ENCODE measurements around the gene CLPTM1. TPM values are rescaled to one million over a fixed set of nuclear protein-coding genes. Genes with fewer than 3 reads are reported as not detected.

Gene CLPTM1
- total and polyA plus RNA-seq, 2 donors (not counting 3 experiments of a cell fraction or from before 2014, with no cell fraction given), result 108 to 176 TPM

DNA sequence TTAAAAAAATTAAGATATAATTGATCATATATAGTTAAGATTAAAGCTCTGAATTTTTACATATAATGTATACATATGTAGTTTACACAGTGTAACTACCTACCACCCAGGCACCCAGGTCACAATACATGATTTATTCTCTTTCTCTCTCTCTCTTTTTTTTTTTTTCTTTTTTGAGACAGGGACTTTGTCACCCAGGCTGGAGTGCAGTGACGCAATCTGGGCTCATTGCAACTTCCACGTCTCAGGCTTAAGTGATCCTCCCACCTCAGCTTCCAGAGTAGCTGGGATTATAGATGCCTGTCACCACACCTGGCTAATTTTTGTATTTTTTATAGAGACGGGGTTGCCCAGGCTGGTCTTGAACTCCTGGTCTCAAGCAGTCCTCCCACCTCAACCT is 64.9 kb downstream of the CLPTM1 start:
- no peaks in the 10 kb centered on the region for H3K9me1 ChIP-seq (replicated peaks; ENCODE audit: control insufficient read depth, extremely low read depth, insufficient read depth, low read length)
- BruUV-seq (replicated peaks), result no TSS peak
- H3K9ac ChIP-seq (replicated peaks; ENCODE audit: extremely low read depth, insufficient read depth, low read length), result no peak overlapping the region
- dilution Hi-C loops (cut with MboI; ENCODE audit: extremely low pct_ligation_motif_present, low sequenced_read_pairs), result no loop called here
- no peak overlapping the region for H3K27ac ChIP-seq (ENCODE audit: insufficient read depth, low read depth, low read length)
- no peaks in the 10 kb centered on the region for H3K36me3 ChIP-seq (ENCODE audit: control insufficient read depth in 2 of 2, extremely low read depth in 1 of 2, insufficient read depth in 2 of 2, low read length in 2 of 2)
- H3K79me2 ChIP-seq (ENCODE audit: control insufficient read depth, insufficient read depth, low read length), result no peaks in the 10 kb centered on the region
- intact Hi-C loops (cut with micrococcal nuclease), result no loop called here
- H3K4me3 ChIP-seq (replicated peaks in 1 of 3; ENCODE audit: insufficient read depth in 1 of 3, low read depth in 1 of 3, low read length in 3 of 3), result no peak overlapping the region
- H3K4me2 ChIP-seq (ENCODE audit: insufficient read depth, low read length), result no peak overlapping the region
- H4K20me1 ChIP-seq (replicated peaks; ENCODE audit: control insufficient read depth, extremely low read depth, insufficient read depth, low read length), result no peaks in the 10 kb centered on the region
- no peak for FAIRE-seq
- CTCF ChIA-PET, result interaction anchor here (1.2 kb wide), 1 partner anchor 20 kb away, joined by 4 read pairs; no protein-coding TSS in a partner anchor
- no peak overlapping the region for H2AFZ ChIP-seq (ENCODE audit: low read depth, low read length)
- no peak for DNase-seq (ENCODE audit: low read depth, low spot score)
- H3K4me1 ChIP-seq (ENCODE audit: control insufficient read depth, extremely low read depth, insufficient read depth, low read length), result no peaks in the 10 kb centered on the region
- POLR2A ChIA-PET, result no interaction called here
- TF ChIP-seq GATA2 (IDR thresholded peaks at IDR 0.05; ENCODE audit: insufficient read depth, insufficient read length, low read depth, low read length), result no peak
- no peak for TF ChIP-seq MYC (IDR thresholded peaks at IDR 0.05; ENCODE audit: low read depth, low read length)
- TF ChIP-seq POLR2A (IDR thresholded peaks at IDR 0.05; ENCODE audit: low read depth, low read length), result no peak
- no peak for TF ChIP-seq FOS (IDR thresholded peaks at IDR 0.05; ENCODE audit: borderline replicate concordance, insufficient read depth, low read length)
- TF ChIP-seq, protein P1, sequence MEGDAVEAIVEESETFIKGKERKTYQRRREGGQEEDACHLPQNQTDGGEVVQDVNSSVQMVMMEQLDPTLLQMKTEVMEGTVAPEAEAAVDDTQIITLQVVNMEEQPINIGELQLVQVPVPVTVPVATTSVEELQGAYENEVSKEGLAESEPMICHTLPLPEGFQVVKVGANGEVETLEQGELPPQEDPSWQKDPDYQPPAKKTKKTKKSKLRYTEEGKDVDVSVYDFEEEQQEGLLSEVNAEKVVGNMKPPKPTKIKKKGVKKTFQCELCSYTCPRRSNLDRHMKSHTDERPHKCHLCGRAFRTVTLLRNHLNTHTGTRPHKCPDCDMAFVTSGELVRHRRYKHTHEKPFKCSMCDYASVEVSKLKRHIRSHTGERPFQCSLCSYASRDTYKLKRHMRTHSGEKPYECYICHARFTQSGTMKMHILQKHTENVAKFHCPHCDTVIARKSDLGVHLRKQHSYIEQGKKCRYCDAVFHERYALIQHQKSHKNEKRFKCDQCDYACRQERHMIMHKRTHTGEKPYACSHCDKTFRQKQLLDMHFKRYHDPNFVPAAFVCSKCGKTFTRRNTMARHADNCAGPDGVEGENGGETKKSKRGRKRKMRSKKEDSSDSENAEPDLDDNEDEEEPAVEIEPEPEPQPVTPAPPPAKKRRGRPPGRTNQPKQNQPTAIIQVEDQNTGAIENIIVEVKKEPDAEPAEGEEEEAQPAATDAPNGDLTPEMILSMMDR (IDR thresholded peaks at IDR 0.05; ENCODE audit: extremely low read depth in 1 of 2, insufficient read depth in 1 of 2, low read depth in 1 of 2, low read length in 2 of 2), result no peak
- TF ChIP-seq EZH2 (IDR thresholded peaks at IDR 0.05; ENCODE audit: borderline replicate concordance, low read depth, low read length, severe bottlenecking), result no peak
- TF ChIP-seq, protein P2, sequence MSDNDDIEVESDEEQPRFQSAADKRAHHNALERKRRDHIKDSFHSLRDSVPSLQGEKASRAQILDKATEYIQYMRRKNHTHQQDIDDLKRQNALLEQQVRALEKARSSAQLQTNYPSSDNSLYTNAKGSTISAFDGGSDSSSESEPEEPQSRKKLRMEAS (IDR thresholded peaks at IDR 0.05; ENCODE audit: insufficient read depth, insufficient read length), result no peak
- TF ChIP-seq POLR2AphosphoS5 (IDR thresholded peaks at IDR 0.05; ENCODE audit: insufficient read depth, low read depth, low read length), result no peak
- TF ChIP-seq JUN (IDR thresholded peaks at IDR 0.05; ENCODE audit: borderline replicate concordance, insufficient read depth, insufficient read length, low read depth), result no peak
- H3K9me3 ChIP-seq (replicated peaks; ENCODE audit: control insufficient read depth, insufficient read depth, low read length), result no peaks in the 10 kb centered on the region
- H3K27me3 ChIP-seq (ENCODE audit: control insufficient read depth in 2 of 2, insufficient read depth in 2 of 2, low read length in 2 of 2), result no peaks in the 10 kb centered on the region

Data from endothelial cell of umbilical vein (primary cell).